AG08396 (cell line): ENCODE measurements around the gene PDCD11.

ENCODE experiments used
- DNase-seq: peaks from one replicate; pipeline ENCODE4 v3.0.0; 2012; ENCODE audit warnings: low spot score, mixed read lengths

The PDCD11 gene

GRCh38 chr10:103451091-103451813 is 54.8 kb downstream of the PDCD11 start:
- peak; percentile 84 for DNase-seq

- peak; percentile 90 for DNase-seq
These were observed 55.5 kb downstream of the PDCD11 start, which contains the start of gene CALHM2 for GRCh38 chr10:103451831-103452505. CALHM2 (minus strand) TSS chr10:103452370; CDS start chr10:103449941, 2,429 bp downstream.

GRCh38 chr10:103452506-103453230 is 56.2 kb downstream of the PDCD11 start:
- DNase-seq, result peak; percentile 62

GRCh38 chr10:103454026-103454425 is 57.6 kb downstream of the PDCD11 start:
- DNase-seq, result no peak

GRCh38 chr10:103455235-103455634 is 58.8 kb downstream of the PDCD11 start:
- DNase-seq, result no peak

- no peak for DNase-seq
These were observed 59.7 kb downstream of the PDCD11 start for GRCh38 chr10:103456074-103456660.

- no peak for DNase-seq
These were observed 60.8 kb downstream of the PDCD11 start for GRCh38 chr10:103457176-103457712.

- DNase-seq, result no peak
These were observed 61.6 kb downstream of the PDCD11 start for GRCh38 chr10:103457896-103458583.

- DNase-seq, result no peak
These were observed 62.3 kb downstream of the PDCD11 start, which contains the start of gene CALHM1 for GRCh38 chr10:103458720-103459119. CALHM1 (minus strand) TSS chr10:103458900; CDS start chr10:103458751, 149 bp downstream.

GRCh38 chr10:103459615-103460014 is 63.2 kb downstream of the PDCD11 start:
- no peak for DNase-seq

GRCh38 chr10:103463499-103463898 is 67.1 kb downstream of the PDCD11 start:
- no peak for DNase-seq

GRCh38 chr10:103465411-103466179 is 69.2 kb downstream of the PDCD11 start:
- no peak for DNase-seq

- DNase-seq, result no peak
These were observed 70.3 kb downstream of the PDCD11 start for GRCh38 chr10:103466734-103467133.

- no peak for DNase-seq
These were observed 71.0 kb downstream of the PDCD11 start for GRCh38 chr10:103467406-103467805.

- no peak for DNase-seq
These were observed 72.8 kb downstream of the PDCD11 start for GRCh38 chr10:103469201-103469600.

- DNase-seq, result no peak
These were observed 74.6 kb downstream of the PDCD11 start for GRCh38 chr10:103470761-103471653.

- no peak for DNase-seq
These were observed 75.6 kb downstream of the PDCD11 start for GRCh38 chr10:103472005-103472404.

- DNase-seq, result no peak
These were observed 76.8 kb downstream of the PDCD11 start for GRCh38 chr10:103473261-103473671.

- no peak for DNase-seq
These were observed 77.7 kb downstream of the PDCD11 start for GRCh38 chr10:103474077-103474476.

- DNase-seq, result no peak
These were observed 79.0 kb downstream of the PDCD11 start for GRCh38 chr10:103475437-103475836.
